G401 (cell line): ENCODE measurements around the gene UPK3BL2. TPM values are rescaled to one million over a fixed set of nuclear protein-coding genes. Genes with fewer than 3 reads are reported as not detected.
"Not testable (repeated sequence)": the region's sequence is repeated elsewhere in the genome, so short reads cannot be mapped to it uniquely, and the experiment has no call there.

Source experiments
- DNase-seq: peaks from one replicate; pipeline ENCODE4 v3.0.0-alpha.2; 2015; ENCODE audit warnings: low spot score
- in situ Hi-C: cut with HindIII; loops from 2 replicates; pipeline ENCODE4 v1.10.0; 2016; ENCODE audit warnings: low sequenced_read_pairs, mixed read lengths
- total RNA-seq: library from RNA; depleted of rRNA; stranded (reverse); fragments of >200 nt; shearing (Covaris generic); gene quantifications from 2 replicates; pipeline ENCODE4 v1.2.3, GENCODE V29; 2014; rRNA removed

UPK3BL2 gene
- total RNA-seq, 1 experiment from 2014 or later: not detected

DNA sequence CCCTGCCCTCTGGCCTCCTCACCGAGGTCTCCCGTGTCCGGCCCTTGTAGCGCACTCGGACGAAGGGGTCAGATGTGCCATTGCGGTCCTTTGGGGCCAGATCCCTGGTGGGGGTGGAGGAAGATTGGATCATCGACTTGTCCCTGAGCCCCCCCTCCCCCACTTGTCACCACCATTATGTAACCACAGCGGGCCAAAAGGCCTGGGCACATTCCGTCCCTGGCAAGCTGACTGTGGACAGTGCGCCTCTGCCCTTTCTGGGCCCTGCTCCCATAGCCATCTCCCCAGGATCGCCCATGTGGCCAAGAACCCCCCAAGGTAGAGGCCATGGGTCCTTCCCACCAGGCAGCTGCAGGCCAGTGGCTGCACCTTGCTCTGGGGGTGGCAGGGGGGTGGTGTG is 40.4 kb downstream of the UPK3BL2 start:
- DNase-seq, in situ Hi-C loops: not testable (repeated sequence)

DNA sequence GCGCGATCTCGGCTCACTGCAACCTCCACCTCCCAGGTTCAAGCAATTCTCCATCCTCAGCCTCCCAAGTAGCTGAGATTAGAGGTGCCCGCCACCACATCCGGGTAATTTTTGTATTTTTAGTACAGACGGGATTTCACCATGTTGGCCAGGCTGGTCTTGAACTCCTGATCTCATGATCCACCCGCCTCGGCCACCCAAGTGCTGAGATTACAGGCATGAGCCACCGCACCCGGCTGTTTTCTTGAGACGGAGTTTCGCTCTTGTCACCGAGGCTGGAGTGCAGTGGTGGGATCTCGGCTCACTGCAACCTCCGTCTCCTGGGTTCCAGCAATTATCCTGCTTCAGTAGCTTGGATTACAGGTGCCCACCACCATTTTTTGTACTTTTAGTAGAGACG is 45.2 kb downstream of the UPK3BL2 start:
- in situ Hi-C loops: not testable (repeated sequence)

DNA sequence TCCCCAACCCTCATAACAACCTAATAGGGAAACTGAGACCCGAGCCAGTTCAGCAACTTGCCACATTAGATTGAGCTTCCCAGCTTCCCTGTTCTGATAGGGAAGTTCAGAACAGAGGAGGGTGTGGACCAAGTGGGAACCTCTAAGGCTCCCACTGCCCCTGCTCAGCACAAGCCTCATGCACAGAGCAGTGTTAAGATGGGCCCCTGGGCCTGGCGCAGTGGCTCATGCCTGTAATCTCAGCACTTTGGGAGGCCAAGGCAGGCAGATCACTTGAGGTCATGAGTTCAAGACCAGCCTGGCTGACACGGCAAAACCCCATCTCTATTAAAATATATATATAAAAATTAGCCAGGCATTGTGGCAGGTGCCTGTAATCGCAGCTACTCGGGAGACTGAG is 46.2 kb downstream of the UPK3BL2 start:
- in situ Hi-C loops: not testable (repeated sequence)

More for the DNA sequence above, 45.2 kb downstream of the UPK3BL2 start:
- DNase-seq: not testable (repeated sequence)

DNA sequence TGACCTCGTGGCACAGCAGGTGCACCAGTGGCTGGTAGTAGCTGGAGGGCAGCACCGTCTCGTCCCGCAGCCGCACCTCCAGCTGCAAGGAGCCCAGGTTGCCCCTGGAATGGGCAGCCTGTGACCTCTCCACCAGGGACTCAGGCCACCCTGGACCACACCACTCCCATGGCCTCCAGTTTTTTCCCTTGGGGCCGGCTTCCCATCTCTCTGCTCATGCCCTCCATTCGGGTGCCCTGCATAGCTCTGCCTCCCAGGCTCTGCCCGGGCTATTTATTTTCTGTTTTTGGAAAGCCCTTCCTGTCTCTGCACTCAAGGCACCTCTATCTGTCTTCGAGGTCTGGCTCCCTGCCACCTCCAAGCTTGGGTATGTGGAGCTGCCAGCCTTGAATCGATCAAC is 46.6 kb downstream of the UPK3BL2 start:
- DNase-seq, in situ Hi-C loops: not testable (repeated sequence)

More for the DNA sequence above, 46.2 kb downstream of the UPK3BL2 start:
- not testable (repeated sequence) for DNase-seq

DNA sequence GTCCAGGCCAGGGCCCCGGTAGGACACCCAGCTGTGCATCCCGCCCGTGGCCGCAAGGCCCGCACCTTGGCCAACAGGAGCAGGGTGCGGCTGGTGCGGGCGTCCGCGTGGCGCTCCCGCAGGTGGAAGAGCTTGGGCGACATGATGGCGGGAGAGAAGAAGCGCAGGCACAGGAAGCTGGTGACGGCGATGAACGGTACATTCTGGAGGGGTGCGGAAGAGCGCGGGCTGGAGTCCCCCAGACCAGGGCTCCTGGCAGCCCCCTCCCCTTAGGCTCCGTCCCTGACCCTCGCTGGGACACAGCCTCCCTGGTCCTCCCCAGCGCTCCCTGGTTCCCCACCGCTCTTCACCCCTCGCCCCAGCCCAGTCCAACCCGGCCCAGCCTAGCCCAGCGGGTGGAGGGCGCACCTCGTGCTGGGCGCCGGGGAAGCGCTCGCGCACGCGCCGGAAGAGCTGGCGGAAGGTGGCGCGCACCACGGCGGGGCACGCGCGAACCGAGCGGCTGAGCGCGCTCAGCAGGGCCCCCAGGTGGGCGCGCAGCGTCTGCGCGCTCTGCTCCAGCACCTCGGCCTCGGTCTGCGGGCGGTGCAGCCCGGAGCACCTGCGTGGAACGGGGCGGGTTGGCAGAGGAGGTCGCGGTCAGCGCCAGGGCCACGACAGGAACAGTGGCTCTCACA is 48.9 kb downstream of the UPK3BL2 start:
- DNase-seq, in situ Hi-C loops: not testable (repeated sequence)

DNA sequence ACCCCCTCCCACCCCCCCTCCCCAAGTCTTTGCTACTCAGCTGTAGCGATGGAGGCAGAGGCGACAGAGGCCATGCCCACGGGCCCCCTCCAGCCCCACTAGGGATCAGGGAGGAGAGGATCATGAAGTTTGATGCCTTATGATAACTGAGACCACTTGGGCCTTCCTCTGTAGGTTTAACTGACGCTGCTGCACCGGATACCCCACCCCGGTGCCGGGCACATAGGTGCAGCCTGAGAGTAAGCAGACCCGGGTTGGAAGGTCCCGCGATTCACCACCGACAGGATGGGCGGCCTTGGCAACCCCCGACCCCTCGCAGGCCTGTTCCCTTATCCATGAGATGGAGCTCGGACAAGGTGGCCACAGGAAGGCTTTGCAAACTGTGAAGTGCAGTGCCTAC is 49.5 kb downstream of the UPK3BL2 start:
- DNase-seq: not testable (repeated sequence)

DNA sequence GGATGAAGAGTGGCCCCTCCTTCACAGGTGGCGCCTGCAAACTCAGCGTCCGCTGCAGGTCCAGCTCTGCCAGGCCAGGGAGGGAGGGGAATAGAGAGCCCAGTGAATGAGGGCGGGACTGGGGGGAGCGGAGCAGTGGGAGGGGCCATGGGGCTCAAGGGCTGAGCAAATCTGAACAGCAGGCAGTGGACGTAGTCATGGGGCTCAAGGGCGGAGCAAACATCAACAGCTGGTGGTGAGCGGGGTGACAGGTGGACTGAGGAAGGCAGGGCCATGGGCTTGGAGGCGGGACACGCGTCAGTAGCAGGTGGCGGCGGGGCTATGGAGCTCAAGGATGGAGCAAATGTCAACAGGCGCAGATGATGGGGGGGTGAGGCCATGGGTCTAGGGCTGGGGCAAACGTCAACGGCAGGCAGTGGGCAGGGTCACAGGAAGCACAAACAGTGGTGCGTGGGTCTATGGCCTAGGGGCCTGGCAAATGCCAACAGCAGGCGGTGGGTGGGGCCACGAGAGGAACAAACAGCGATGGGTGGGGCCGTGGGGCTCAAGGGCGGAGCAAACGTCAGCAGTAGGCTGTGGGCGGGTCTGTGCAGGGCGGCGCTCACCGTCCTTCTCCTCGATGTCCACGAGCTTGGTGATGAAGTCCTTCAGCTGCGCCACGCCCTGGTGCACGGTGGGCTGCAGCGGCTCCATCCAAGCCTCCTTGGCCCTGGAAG is 50.1 kb downstream of the UPK3BL2 start:
- in situ Hi-C loops, DNase-seq: not testable (repeated sequence)

More for the DNA sequence above, 49.5 kb downstream of the UPK3BL2 start:
- in situ Hi-C loops: not testable (repeated sequence)

DNA sequence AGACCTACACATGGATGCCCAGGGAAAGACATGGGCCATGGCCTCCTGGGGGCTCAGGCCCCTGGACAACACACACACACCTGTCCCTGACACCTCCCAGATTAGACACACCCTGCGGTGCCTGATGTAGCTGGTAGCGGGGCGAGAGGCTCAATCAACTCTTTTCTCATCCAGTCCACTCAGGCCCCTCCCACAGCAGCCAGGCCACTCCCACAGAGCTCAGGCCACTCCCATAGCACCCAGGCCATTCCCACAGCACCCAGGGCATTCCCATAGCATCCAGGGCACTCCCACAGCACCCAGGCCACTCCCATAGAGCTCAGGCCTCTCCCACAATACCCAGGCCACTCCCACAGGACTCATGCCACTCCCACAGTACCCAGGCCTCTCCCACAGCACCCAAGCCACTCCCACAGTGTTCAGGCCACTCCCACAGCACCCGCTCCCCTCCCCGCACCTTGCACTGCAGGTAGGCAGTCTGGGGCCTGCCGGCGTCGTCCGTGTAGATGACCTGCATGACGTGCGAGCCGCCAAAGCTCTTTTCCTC is 52.9 kb downstream of the UPK3BL2 start:
- in situ Hi-C loops: not testable (repeated sequence)

More for the DNA sequence above, 52.9 kb downstream of the UPK3BL2 start:
- DNase-seq: not testable (repeated sequence)

Other genes starting within 250 kb of the UPK3BL2 start
- not detected in 2 replicates for gene SPDYE6, start 187.3 kb downstream of the UPK3BL2 start, total RNA-seq
- gene PRKRIP1, start 147.3 kb downstream of the UPK3BL2 start, total RNA-seq: 25.2 and 25.9 TPM in 2 replicates
- gene ORAI2, start 110.1 kb downstream of the UPK3BL2 start, total RNA-seq: 106 and 147 TPM in 2 replicates
- gene ALKBH4, start 78.8 kb downstream of the UPK3BL2 start, total RNA-seq: 35.9 and 73.3 TPM in 2 replicates
- 60.6 and 75.4 TPM in 2 replicates for gene LRWD1, start 78.7 kb downstream of the UPK3BL2 start, total RNA-seq
- gene POLR2J, start 64.8 kb downstream of the UPK3BL2 start, total RNA-seq: 53.6 and 57.6 TPM in 2 replicates
- 2.7 and 3.0 TPM in 2 replicates for gene RASA4B, start 25.9 kb downstream of the UPK3BL2 start, total RNA-seq
- not detected in 2 replicates for gene SPDYE2, start 7.5 kb upstream of the UPK3BL2 start, total RNA-seq
- gene POLR2J3, start 28.9 kb upstream of the UPK3BL2 start, total RNA-seq: 6.5 TPM in 2 replicates
- 4.3 and 9.4 TPM in 2 replicates for gene RASA4, start 73.1 kb upstream of the UPK3BL2 start, total RNA-seq
- 1.2 and 4.7 TPM in 2 replicates for gene UPK3BL1, start 99.1 kb upstream of the UPK3BL2 start, total RNA-seq
- gene SPDYE2B, start 106.6 kb upstream of the UPK3BL2 start, total RNA-seq: not detected in 2 replicates
- gene POLR2J2, start 128.0 kb upstream of the UPK3BL2 start, total RNA-seq: 0.37 TPM in 1 of 2 replicates, not detected in the other
- 16.1 and 21.0 TPM in 2 replicates for gene FAM185A, start 205.3 kb upstream of the UPK3BL2 start, total RNA-seq